ENCODE results near the gene CORIN. TPM values are rescaled to one million over a fixed set of nuclear protein-coding genes. Genes with fewer than 3 reads are reported as not detected.

CORIN gene, protein sequence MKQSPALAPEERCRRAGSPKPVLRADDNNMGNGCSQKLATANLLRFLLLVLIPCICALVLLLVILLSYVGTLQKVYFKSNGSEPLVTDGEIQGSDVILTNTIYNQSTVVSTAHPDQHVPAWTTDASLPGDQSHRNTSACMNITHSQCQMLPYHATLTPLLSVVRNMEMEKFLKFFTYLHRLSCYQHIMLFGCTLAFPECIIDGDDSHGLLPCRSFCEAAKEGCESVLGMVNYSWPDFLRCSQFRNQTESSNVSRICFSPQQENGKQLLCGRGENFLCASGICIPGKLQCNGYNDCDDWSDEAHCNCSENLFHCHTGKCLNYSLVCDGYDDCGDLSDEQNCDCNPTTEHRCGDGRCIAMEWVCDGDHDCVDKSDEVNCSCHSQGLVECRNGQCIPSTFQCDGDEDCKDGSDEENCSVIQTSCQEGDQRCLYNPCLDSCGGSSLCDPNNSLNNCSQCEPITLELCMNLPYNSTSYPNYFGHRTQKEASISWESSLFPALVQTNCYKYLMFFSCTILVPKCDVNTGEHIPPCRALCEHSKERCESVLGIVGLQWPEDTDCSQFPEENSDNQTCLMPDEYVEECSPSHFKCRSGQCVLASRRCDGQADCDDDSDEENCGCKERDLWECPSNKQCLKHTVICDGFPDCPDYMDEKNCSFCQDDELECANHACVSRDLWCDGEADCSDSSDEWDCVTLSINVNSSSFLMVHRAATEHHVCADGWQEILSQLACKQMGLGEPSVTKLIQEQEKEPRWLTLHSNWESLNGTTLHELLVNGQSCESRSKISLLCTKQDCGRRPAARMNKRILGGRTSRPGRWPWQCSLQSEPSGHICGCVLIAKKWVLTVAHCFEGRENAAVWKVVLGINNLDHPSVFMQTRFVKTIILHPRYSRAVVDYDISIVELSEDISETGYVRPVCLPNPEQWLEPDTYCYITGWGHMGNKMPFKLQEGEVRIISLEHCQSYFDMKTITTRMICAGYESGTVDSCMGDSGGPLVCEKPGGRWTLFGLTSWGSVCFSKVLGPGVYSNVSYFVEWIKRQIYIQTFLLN
- total RNA-seq: under 1 TPM in 1 of 2 experiments, not detected in 1; 0.22 TPM

DNA sequence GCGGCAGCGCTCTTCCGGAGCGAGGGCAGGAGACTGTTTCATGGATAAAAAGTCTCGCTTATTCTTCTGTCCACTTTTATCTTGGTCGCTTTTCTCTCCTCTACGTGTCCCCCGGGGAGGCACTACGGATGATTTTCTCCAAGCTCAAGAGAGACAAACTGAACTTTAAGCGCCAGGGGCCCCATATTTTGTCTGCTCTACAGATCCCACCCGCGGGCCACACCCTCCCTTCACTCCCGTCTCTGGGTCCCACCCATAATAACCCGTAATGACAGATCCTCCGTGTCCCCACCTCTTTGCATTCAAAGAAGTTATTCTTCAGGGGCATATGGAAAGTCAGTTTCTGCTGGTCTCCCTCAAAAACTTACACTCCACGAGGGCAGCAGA, at the start of gene CORIN:
TSS of gene CORIN (minus strand) at position 160 of the 387 bp plus-strand sequence. CDS start at position 42, 118 bp downstream.
- CTCF ChIA-PET: interaction anchor here (1.0 to 1.3 kb wide), 3 partner anchors 9 to 138 kb away, joined by 3 to 5 read pairs (median 4); no protein-coding TSS in a partner anchor
- Mint-ChIP-seq H3K27ac (peak within 1 kb of the TSS; percentile 58), H3K9me3 (no peaks in the 10 kb centered on the region), H3K36me3 (ENCODE audit: low read depth) (no peaks in the 10 kb centered on the region), H3K4me3 (peak within 1 kb of the TSS; percentile 77), H3K27me3 (peaks cover 21% of the 10 kb centered on the region), H3K4me1 (peaks cover 24% of the 10 kb centered on the region)
- no peak for DNase-seq
- POLR2A ChIA-PET: no interaction called here

DNA sequence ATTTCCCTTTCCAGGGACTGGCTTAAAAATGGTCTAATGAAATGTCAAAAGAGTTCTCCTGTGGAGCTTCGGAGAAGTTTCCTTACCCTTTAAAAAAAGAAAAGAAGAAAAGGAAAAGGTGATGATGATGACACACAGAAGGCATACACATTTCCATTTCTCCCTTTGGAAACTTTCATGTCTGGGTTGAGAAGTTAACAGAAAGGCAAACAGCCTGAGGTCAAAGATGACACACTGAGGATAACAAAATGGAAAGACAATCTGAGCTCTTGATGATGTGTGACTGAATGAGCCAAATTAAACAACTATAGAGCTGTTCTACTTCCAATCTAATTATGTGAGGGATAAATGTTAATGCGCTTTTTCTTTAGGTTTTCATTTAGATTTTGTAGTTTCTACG, 44.4 kb upstream of the CORIN start:
- H3K27me3 Mint-ChIP-seq: no peaks in the 10 kb centered on the region
- H3K4me3 Mint-ChIP-seq: no peak overlapping the region
- H3K9me3 Mint-ChIP-seq: no peaks in the 10 kb centered on the region
- ChIA-PET POLR2A (no interaction called here), CTCF (no interaction called here)
- no peaks in the 10 kb centered on the region for H3K4me1 Mint-ChIP-seq
- H3K36me3 Mint-ChIP-seq (ENCODE audit: low read depth): peaks cover 32% of the 10 kb centered on the region
- DNase-seq: no peak
- no peak overlapping the region for H3K27ac Mint-ChIP-seq

DNA sequence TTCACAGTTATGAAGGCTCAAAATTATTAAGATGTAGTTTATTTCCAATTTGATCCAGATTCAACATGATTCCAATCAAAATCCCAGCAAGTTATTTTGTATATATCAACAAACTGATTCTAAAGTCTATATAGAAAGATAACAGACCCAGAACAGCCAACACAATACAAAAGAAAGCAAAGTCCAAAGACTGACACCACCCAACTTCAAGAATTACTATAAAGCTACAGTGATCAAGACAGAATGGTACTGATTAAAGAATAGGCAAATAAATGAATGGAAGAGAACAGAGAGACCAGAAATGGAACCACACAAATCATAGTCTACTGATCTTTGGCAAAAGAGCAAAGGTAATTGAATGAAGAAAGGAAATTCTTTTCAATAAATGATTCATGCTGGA, 41.6 kb upstream of the CORIN start:
- ChIA-PET CTCF (no interaction called here), POLR2A (no interaction called here)
- peaks cover 46% of the 10 kb centered on the region for H3K36me3 Mint-ChIP-seq (ENCODE audit: low read depth)
- H3K9me3 Mint-ChIP-seq: no peaks in the 10 kb centered on the region
- no peak overlapping the region for H3K4me3 Mint-ChIP-seq
- H3K4me1 Mint-ChIP-seq: peaks cover 4% of the 10 kb centered on the region
- no peaks in the 10 kb centered on the region for H3K27me3 Mint-ChIP-seq
- no peak for DNase-seq
- H3K27ac Mint-ChIP-seq: no peak overlapping the region

DNA sequence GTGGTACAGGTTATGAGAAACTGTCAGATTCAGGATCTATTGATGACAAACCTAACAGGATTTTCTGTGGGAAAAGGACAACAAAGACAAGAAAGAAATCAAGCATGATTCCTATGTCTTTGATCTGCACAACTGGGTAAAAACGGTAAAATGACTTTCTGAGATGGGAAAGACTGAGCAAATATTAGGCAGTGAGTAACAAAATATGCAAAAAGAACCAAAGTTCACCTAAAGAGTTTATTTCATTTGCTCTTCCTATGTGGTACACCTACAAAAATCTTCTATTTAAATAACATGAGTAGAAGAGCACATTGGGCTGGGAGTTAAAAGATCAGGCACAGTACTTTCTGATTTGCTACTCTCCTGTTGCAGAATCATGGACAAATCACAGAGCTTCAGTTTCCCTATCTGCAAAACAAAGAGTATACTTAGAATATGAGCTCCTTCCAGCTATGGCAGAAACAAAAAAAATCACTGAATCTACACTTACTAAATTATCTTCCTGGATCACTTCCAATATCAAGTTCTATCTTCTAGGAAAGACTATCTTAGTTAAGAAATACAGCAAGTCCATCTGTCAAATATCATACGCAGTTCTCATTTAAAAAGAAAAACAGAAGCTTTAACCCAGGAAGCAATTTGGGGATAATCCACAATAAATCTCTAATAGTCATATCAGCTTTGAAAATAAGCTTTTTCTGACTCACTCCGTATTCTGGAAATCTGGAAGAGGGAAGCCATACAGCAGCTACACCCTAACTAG, 39.1 kb upstream of the CORIN start:
- Mint-ChIP-seq H3K27ac (no peak overlapping the region), H3K9me3 (no peaks in the 10 kb centered on the region), H3K36me3 (ENCODE audit: low read depth) (peaks cover 56% of the 10 kb centered on the region), H3K4me3 (no peak overlapping the region), H3K4me1 (peaks cover 15% of the 10 kb centered on the region), H3K27me3 (no peaks in the 10 kb centered on the region)
- POLR2A ChIA-PET: interaction anchor here (0.6 kb wide), 1 partner anchor 48 kb away, joined by 3 read pairs; no protein-coding TSS in a partner anchor
- CTCF ChIA-PET: interaction anchor here (1.1 to 1.4 kb wide), 2 partner anchors 12 to 14 kb away, joined by 3 read pairs; no protein-coding TSS in a partner anchor
- no peak for DNase-seq

DNA sequence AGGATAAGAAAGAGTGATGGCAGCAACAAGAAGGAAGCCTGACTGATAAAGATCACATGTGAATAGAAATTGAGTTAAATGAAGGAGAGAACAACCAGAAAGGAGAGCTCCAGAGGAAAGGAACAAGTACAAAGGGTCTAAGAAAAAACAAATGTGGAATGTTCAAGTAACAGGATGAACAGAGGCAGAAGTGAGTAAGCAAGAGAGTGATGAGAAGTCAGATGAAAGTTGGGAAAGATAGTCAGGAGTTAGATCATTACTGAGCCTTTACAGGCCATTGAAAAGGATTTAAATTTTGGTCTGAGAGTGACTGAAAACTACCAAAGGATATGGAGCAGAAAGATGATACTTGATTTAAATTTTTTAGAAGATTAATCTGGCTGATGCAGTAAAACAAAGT, 38.4 kb upstream of the CORIN start:
- no peaks in the 10 kb centered on the region for H3K9me3 Mint-ChIP-seq
- no peak overlapping the region for H3K4me3 Mint-ChIP-seq
- H3K36me3 Mint-ChIP-seq (ENCODE audit: low read depth): peaks cover 56% of the 10 kb centered on the region
- peaks cover 15% of the 10 kb centered on the region for H3K4me1 Mint-ChIP-seq
- no peaks in the 10 kb centered on the region for H3K27me3 Mint-ChIP-seq
- no peak overlapping the region for H3K27ac Mint-ChIP-seq
- no peak for DNase-seq
- ChIA-PET POLR2A (no interaction called here), CTCF (interaction anchor here (1.4 kb wide), 1 partner anchor 11 kb away, joined by 3 read pairs; no protein-coding TSS in a partner anchor)

DNA sequence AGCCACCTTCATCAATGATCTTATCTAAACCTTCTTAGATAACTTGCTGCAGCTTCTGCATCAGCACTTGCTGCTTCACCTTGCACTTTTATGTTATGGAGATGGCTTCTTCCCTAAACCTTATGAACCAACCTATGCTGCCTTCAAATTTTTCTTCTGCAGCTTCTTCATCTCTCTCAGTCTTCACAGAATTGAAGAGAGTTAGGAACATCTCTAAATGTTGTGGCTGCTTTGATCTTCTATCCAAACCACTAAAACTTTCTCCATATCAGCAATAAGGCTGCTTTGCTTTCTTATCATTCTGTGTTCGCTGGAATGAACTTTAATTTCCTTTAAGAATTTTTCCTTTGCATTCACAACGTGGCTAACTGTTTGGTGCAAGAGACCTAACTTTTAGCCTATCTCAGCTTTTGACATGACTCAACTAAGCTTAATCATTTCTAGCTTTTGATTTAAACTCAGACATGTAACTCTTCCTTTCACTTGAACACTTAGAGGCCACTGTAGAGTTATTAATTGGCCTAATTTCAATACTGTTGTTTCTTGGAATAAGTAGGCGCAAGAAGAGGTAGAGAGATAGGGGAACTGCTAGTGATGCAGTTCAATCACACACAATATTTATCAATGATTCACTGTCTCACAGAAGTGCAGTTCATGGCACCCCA, 36.1 kb upstream of the CORIN start:
- Mint-ChIP-seq H3K4me1 (peaks cover 15% of the 10 kb centered on the region), H3K9me3 (no peaks in the 10 kb centered on the region), H3K27me3 (no peaks in the 10 kb centered on the region), H3K4me3 (no peak overlapping the region), H3K36me3 (ENCODE audit: low read depth) (peaks cover 62% of the 10 kb centered on the region), H3K27ac (no peak overlapping the region)
- no peak for DNase-seq
- CTCF ChIA-PET: no interaction called here
- POLR2A ChIA-PET: no interaction called here

DNA sequence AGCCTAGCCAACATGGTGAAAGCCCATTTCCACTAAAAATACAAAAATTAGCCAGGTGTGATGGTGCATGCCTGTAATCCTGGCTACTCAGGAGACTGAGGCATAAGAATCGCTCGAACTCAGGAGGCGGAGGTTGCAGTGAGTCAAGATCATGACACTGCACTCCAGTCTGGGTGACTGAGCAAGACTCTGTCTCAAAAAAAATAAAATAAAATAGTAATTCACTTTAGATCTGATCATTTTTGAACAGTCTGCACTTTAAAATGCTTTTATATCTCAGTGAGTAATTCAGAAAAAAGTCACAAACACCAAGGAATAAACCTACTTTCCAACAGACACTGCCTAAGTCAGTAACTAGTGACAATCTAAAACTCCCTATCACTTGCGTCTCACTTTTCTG, 25.6 kb upstream of the CORIN start:
- Mint-ChIP-seq H3K27ac (no peak overlapping the region), H3K4me3 (no peak overlapping the region), H3K9me3 (no peaks in the 10 kb centered on the region), H3K36me3 (ENCODE audit: low read depth) (peaks cover 2% of the 10 kb centered on the region), H3K4me1 (no peaks in the 10 kb centered on the region), H3K27me3 (no peaks in the 10 kb centered on the region)
- CTCF ChIA-PET: interaction anchor here (0.7 kb wide), 1 partner anchor 27 kb away, joined by 3 read pairs; no protein-coding TSS in a partner anchor
- POLR2A ChIA-PET: no interaction called here
- no peak for DNase-seq

DNA sequence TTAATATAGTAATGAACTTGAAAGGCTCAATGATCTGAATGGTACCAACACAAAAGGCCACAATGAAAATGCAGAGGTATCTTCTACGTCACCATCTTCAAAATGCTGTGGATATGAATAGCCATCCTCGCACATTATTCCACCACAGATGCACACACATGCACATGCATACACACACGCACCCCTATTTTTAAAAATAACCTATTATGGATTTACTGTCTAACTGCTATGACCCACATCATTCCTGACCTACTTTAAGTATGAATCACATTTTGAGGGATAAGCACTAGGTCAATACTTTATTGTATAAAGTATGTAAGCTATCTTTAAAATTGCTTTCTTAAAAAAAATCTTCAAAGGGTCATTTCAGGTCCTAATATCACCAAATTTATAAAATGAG, 24.4 kb upstream of the CORIN start:
- Mint-ChIP-seq H3K9me3 (no peaks in the 10 kb centered on the region), H3K27ac (no peak overlapping the region), H3K4me3 (no peak overlapping the region), H3K27me3 (no peaks in the 10 kb centered on the region), H3K36me3 (ENCODE audit: low read depth) (peaks cover 2% of the 10 kb centered on the region), H3K4me1 (no peaks in the 10 kb centered on the region)
- ChIA-PET CTCF (no interaction called here), POLR2A (no interaction called here)
- no peak for DNase-seq

DNA sequence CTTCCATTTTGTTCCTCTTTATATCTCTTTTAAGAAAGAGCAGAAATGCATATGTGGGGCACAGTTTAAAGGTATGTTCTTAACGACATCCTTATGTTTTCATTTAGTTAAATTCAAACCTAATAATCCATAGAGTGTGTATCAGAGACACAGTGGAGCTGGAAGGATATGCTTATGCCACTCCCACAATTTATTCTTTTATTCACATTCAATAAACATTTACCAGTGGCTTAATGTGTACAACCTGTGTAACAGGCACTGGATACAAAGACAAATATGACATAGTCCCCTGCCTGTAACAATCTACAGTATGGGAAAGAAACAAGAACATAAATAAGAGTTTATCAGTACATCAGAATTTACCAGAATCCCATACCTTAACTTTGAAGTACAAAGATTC, 22.4 kb upstream of the CORIN start:
- Mint-ChIP-seq H3K9me3 (no peaks in the 10 kb centered on the region), H3K4me3 (no peak overlapping the region), H3K4me1 (no peaks in the 10 kb centered on the region), H3K27ac (no peak overlapping the region), H3K27me3 (no peaks in the 10 kb centered on the region), H3K36me3 (ENCODE audit: low read depth) (peaks cover 2% of the 10 kb centered on the region)
- ChIA-PET CTCF (no interaction called here), POLR2A (no interaction called here)
- DNase-seq: no peak

DNA sequence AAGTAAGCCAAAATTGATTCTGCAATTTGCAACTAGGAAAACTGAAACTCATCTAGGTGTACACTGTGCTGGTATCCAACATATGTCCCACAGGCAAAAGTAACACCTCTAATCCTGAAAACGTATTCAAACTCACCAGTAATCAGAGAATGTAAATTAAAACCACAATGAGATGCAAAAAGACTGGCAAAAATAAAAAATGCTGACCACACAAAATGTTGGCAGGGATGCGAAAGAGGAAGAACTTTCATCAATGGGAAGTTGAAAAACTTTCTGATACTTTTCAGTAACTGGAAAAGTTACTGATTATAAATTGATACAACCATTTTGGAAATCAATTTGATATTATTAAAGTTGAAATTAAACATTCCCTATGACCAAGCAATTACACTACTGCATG, 20.1 kb upstream of the CORIN start:
- Mint-ChIP-seq H3K27me3 (no peaks in the 10 kb centered on the region), H3K36me3 (ENCODE audit: low read depth) (peaks cover 2% of the 10 kb centered on the region), H3K9me3 (no peaks in the 10 kb centered on the region), H3K4me3 (no peak overlapping the region), H3K4me1 (no peaks in the 10 kb centered on the region), H3K27ac (no peak overlapping the region)
- ChIA-PET POLR2A (no interaction called here), CTCF (no interaction called here)
- no peak for DNase-seq

DNA sequence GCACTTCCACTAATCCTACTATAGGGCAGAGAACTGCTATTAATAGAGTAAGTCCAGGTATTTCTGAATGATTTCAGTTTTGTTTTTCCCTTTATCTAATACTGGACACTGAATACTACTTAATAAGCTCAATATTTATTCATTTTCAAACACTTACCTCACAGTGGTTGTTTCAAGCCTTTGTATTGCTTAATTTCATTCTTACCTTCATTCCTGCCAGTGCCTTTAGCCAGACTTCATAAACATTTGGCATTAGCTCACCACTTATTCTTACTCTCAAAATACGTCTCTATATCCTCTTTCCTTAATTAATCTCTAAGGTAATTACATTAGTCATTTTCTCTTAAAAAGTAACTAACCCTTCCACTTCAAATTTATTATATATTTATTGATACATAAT, 18.8 kb upstream of the CORIN start:
- Mint-ChIP-seq H3K27me3 (no peaks in the 10 kb centered on the region), H3K4me1 (no peaks in the 10 kb centered on the region), H3K9me3 (no peaks in the 10 kb centered on the region), H3K27ac (no peak overlapping the region), H3K4me3 (no peak overlapping the region), H3K36me3 (ENCODE audit: low read depth) (no peaks in the 10 kb centered on the region)
- ChIA-PET CTCF (no interaction called here), POLR2A (no interaction called here)
- DNase-seq: no peak

DNA sequence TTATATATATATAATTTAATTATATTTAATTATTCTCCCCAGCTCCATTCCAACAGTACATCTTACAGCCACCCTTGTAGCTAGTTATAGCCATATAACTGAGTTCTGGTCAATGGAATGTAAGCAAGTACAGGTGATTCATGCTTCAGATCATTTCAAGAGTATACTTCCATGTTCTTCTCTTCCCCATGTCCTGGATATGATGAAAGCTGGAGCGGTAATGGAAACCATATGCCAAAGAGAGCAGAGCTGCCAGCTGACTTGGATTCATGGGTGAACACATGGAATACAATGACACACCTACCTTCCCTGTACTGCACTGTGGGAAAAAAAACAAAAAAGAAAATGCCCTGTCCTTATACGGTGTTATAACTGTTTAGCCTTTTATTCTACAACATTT, 17.5 kb upstream of the CORIN start:
- H3K27me3 Mint-ChIP-seq: no peaks in the 10 kb centered on the region
- no peak overlapping the region for H3K4me3 Mint-ChIP-seq
- ChIA-PET POLR2A (no interaction called here), CTCF (no interaction called here)
- no peaks in the 10 kb centered on the region for H3K9me3 Mint-ChIP-seq
- H3K36me3 Mint-ChIP-seq (ENCODE audit: low read depth): peaks cover 4% of the 10 kb centered on the region
- no peak overlapping the region for H3K27ac Mint-ChIP-seq
- DNase-seq: no peak
- H3K4me1 Mint-ChIP-seq: no peaks in the 10 kb centered on the region
